GM21367 (cell line): ENCODE results near the gene SLC12A2.
A peak's percentile ranks its signal among the peaks of the same experiment; 100 is the strongest.

Source experiments
- ATAC-seq: cut with Tn5 transposase; IDR thresholded peaks from one replicate; pipeline ENCODE4 v1.9.1; 2021; ENCODE audit not compliant: unreplicated experiment

Gene SLC12A2

DNA sequence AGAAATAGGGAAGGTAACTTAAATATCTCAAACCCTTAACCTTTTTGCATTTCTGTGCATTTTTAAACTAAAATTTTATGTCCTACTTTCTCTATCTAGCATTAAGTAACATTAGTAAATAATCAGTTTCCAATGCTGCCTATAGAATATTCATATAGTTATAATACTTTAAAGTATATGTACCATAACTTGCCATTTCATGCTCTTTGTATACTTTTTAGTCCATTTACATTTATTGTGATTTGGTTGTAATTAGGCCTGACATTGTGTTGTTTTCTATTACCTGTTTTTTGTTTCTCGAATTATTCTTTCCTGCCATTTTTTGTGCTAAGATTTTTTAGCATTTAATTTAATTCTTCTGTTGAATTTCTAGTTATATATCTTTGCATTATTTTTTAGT lies 13.7 kb downstream of the SLC12A2 start:
- ATAC-seq, result no peak

DNA sequence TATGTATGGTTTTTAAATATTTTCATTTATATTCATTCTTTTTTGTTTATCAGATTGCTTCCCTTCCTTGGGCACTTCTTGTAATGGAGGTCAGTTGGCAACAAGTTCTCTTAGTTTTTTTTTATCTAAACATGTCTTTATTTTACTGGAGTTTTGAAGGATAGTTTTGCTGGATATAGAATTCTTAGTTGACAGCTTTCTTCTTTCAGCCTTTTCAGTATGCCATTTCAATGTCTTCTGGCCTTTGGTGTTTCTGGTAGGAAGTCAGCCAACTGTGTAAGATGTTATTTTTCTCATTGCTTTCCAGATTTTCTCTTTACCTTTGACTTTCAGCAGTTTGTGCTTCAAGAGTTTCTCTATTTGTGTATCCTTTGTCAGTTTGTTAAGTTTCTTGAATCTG lies 14.2 kb downstream of the SLC12A2 start:
- ATAC-seq, result no peak

DNA sequence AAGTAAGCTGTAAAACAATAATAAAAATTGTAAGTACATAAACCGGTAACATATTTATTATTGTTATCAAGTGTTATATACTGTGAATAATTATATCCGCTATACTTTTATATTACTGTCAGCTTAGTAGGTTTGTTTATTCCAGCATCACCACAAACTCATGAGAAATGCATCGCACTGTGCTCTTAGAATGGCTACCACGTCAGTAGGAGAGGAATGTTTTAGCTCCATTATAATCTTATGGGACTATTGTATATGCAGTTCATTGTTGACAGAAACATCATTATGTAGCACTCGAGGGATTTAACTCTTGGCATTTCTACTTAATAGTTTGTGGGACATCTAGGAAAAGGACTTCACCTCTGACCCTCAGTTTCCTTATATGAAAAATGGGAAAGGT lies 16.4 kb downstream of the SLC12A2 start:
- ATAC-seq, result no peak

DNA sequence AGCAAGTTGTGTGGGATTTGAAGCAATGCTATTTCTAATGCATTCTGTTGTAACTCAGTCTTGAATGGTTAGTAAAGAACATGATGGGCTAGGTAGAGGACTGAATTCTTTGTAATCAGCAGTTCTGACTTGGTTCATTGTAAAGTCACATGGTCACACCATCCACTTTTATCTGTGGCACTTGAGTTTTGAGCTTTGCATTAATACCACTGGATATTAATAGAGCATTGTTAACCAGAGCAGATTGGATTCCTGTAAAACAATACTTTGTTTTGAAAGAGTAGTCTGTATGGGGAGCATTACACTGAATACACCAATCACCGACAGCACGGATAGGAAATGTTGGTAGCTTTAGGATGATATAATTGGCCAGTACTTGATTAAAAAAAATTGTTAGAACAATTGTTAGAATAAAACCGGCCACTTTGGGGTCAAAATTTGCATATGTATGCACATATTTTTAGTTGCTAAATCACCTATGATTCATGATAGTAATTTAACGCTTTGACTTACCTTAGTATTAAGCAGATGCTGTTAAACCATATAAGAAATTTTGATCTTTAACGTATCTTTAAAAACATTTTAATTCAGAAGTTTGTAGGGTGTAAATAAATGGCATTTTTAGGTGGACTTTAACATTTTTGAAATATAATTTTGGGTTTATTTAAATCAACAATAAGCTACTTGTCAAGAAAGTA lies 17.4 kb downstream of the SLC12A2 start:
- ATAC-seq, result no peak

DNA sequence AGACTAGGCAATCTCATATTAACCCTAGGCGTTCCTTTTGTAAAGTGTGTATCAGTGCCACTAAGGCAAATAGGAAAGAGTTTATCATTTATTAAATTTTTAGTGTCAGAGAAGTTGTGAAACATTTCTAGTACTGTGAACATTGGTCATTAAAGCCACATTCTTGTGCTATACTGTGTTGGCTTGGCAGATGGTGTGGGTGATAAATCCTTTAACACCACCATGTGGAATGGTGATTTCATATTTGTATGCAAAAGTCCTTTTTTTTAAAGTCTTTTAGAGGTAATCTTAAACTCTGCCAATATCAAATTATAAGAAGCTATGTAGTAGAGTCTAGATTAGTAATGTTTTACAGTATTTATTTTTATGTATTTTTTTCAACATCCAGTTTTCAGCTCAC lies 18.1 kb downstream of the SLC12A2 start:
- ATAC-seq, result no peak

DNA sequence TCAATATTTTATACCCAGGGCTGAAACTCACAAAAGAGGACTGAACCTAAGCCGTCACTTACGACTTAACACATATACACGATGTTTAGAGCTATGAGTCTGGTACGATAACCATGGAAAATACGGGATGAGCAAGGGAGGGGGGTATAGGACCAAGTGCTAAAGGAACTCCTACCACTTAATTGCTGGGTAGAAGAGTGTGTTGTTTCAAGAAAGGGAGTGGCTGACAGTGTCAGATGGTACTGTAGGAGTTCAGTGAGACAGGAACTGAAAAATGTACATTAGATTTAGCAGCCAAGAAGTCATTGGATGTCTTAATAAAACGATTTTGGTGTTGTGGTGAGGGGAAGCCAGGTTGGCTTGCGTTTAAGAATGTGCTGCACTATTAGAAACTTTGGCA lies 21.6 kb downstream of the SLC12A2 start:
- peak; percentile 41 for ATAC-seq

DNA sequence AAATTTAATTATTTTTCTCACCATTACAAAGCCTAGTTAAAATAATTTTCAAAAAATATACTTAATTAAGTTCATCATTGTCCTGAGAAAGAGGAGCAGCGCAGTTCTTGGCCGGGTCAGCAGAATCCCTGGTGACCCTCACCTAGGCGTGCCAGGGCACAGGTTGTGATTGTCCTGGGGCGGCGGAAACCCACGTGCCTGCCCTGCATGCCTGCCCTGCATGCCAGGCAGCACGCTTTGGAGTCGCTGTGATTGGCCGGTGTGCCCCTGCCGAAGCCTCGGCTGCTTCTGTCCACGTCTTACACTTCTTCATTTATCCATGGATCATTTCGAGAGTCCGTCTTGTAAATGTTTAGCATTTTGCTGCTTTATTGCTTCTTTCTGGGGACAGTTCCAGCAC lies 25.6 kb downstream of the SLC12A2 start:
- no peak for ATAC-seq

DNA sequence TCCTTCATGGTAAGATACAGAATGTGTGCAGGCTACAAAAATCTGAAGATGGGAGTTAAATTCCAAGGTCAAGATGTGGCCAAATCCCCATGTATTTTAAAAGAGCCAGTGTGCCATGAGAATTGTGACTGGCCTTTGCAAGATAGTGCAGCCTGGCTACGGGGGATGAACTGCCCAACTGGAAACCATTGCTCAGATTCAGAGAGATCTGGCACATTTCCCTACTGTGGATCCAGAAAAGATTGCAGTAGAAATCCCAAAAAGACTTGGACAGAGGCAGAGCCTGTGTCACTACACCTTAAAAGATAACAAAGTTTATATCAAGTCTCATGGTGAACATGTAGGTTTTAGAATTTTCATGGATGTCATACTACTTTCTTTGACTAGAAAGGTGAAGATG lies 26.2 kb downstream of the SLC12A2 start:
- no peak for ATAC-seq

DNA sequence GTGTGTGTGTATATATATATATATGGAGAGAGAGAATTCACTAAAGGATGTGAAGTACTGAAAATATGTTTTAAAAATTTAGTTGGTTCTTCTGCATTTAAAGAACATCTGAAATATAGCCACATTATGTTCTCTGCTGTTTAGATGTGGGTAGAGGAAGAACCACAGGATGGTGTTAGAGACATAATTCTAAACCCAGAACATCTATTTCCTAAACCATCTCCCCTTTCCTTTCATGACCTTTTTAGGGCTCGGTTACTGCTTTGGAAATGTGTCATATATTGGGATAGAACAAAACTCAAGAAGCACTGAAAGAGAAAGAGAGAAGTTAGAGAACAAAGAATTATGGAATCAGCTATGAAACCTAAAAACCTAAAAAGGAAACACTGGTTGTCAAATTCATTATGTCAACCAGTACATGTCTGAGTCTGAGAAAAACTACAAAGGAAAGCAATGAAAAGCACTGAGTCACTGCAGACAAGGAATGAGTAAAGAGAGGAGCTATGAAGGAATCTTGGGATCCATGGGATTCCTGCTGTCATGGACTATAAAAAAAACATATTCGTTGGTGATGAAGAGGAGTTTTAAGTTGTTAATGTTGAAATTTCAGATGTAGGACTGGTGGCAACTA lies 28.4 kb downstream of the SLC12A2 start:
- ATAC-seq, result no peak

DNA sequence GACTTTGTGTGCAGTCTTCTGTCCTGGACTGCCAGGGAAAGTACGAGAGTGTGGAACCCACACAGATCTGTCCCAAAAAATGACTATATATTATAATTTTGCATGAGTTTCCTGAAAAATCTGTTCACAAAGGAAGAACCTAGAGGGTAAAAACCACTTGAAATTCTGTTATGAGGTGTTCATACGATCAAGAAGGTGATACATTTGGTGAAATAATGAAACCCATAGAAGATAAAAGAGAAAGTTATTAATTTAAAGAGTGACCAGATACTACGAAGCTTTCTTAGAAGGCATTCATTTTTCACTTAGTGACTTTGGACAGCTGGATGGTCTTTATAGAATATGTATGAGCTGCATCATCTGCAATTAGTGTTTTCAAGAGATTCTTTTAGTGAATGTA lies 32.9 kb downstream of the SLC12A2 start:
- no peak for ATAC-seq

DNA sequence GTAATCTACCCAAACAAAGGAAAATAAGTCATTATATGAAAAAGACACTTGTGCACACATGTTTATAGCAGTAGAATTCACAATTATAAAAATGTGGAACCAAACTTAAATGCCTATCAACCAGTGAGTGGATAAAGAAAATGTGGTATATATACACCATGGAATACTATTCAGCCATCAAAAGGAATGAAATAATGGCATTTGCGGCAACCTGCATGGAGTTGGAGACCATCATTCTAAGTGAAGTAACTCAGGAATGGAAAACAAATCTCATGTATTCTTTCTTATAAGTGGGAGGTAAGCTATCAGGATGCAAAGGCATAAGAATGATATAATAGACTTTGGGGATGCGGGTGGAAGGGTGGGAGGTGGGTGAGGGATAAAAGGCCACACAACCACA lies 34.6 kb downstream of the SLC12A2 start:
- no peak for ATAC-seq

DNA sequence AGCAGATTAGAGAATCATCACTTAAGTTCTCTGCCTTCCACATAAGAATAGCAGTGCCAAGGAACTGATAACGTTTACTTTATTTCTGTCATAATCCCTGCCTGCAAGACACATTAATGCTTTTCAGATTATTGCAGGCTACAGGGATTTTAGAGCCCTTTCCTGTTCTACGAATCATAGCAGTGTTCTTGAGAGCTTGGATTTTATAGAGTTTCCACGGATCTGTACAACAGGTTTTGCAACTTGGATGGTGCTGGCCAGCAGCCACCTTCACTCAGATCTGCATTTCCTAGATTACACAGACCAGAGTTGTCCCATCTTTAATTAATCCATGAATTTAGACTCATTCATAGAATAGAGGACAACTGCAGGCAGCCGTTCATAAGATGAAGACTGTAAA lies 38.1 kb downstream of the SLC12A2 start:
- no peak for ATAC-seq

DNA sequence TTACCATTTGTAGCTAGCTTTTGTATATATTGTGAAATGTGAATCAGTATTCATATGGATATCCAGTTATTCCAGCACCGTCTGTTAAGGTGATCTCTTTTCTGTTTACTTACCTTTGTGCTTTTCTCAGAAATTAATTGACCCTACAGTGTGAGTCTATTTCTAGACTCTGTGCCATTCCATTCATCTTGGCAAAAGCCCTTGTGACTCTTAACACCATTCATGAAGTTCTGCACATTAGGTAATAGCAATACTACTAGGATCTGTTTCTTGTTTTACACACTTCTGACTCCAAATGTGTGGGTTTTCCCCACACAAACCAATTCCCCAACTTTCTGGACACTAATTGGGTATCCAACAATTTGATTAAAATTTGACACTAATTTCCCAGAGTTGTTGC lies 40.4 kb downstream of the SLC12A2 start:
- no peak for ATAC-seq

DNA sequence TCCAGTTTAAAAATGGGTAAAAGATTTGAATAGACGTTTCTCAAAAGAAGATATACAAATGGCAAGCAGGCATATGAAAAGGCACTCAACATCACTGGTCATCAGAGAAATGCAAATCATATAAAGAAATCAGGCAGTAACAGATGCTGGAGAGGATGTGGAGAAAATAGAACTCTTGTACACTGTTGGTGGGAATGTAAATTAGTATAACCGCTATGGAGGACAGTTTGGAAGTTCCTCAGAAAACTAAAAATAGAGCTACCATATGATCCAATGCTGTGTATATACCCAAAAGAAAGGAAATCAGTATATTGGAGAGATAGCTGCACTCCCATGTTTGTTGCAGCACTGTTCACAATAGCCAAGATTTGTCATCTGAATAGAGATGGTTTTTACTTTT lies 42.7 kb downstream of the SLC12A2 start:
- ATAC-seq, result no peak

DNA sequence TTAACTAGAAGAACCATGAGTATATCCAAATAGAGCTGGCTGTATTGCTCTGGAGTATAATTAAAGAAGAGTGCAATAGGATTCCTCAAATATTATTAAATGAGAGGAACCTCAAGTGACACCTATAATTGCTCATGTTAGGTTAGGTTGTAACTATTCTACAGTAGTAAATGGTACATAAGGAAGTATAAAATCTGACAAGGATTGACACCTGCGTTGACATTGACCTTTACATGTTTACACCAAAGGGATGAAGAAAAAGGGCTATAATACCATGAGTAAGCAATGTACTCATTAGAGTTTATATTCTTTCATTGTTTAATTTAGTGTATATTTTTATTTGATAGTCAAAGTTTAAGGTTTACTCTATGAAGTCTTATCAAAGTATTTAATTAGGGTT lies 48.9 kb downstream of the SLC12A2 start:
- no peak for ATAC-seq

DNA sequence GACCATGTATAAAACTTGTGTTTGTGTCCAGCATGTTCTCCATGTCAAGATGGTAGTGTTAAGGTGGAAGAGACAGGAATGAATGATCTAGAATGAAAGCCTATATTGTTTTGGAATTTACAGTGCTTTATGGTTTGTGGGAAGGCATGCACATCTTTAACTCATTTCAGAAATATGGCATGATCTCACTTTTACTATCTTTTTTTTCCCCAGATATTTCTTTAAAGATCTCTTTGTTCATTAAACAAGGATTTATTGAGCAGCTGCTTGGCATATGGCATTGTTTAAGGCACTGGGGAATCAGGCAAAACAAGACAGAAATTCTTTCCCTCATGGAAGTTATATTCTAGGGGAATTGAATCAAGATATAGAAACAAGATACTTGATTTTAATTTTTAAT lies 51.7 kb downstream of the SLC12A2 start:
- ATAC-seq, result no peak

DNA sequence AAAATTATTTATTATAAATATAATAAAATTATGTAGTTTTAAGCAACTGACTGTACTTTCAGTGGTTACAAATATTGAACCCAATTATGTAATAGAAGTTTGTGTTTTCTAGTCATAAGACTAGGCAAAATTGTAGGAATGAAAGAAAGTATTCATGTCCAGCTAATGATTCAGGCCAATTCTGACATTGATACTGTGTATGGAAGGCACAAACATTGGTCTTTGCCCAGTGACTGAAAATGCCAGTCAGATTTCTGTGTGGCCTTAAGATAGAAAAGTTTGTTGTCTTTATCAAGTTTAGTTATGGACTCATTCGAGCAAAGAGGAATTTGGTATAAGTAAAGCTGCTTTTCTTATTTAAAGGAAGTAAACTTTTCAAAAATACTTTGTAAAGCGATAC lies 60.3 kb downstream of the SLC12A2 start:
- no peak for ATAC-seq

DNA sequence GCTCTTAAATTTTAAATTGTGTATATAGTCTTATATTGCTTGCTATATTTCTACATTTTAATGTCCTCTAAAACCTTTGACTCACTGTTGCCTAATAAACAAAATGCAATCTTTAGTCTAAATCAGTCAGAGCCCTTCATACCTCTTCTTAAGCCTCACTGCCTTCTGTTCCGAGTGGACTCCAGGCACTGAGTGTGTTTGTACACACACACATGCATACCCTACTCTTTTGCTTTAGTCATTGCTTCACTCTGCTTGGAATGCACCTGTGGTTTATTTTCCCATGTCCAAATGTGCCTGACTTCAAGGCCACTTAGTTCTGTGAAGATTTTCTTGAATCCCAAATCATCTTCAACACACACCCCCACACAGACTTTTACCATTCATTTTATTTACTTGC lies 60.9 kb downstream of the SLC12A2 start:
- no peak for ATAC-seq

DNA sequence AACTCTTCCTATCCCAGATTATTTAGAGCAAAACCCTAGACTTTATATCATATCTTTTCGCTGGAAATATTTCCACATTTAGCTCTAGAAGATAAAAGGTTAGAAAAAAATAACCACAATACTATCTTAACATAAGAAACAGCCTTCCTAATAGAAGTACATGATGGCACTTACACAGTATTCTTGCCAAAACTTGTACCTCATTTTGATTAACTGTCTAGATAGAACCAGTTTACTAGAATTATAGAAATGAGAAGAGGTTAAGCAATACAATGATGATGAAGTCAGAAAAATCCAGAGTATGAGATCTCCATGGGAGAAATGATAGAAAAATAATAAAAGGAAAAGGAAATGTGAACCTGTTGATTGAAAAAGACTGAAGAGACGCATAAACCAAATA lies 63.1 kb downstream of the SLC12A2 start:
- no peak for ATAC-seq

DNA sequence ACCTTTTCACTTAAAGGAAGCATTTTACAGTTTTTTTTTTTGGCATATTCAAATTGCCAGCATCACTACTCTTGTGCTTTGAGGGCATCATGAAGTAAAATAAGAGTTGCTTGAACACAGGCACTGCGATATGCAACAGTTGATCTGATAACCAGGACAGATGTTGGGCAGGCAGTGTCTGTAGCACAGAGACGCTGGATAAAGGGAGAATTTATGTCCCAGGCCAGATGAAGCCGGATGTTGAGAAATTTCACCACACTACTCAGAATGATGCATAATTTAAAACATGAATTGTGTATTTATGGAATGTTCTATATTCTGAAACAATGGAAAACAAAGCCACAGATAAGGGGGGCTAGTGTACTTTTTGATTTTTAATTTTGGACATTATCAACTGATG lies 71.4 kb downstream of the SLC12A2 start:
- no peak for ATAC-seq

DNA sequence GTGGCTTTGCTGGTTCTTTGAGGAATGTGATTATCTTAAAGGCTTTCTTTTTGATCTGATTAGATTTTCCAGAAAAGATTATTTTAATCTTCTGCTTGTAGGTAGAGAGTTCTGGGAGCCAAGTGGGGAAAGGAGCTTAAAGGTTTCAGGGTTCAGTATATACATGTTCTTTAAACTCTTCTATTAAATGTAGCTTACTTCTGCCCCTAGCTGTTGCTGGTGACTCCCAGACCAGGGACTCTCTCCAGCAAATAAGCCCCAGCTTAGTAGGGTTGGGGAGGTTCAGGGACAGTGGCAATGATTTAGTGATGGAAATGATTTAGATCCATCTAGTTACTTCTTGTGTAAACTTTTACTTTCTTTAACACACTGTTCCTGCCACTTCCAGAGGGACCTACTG lies 72.2 kb downstream of the SLC12A2 start:
- ATAC-seq, result no peak

DNA sequence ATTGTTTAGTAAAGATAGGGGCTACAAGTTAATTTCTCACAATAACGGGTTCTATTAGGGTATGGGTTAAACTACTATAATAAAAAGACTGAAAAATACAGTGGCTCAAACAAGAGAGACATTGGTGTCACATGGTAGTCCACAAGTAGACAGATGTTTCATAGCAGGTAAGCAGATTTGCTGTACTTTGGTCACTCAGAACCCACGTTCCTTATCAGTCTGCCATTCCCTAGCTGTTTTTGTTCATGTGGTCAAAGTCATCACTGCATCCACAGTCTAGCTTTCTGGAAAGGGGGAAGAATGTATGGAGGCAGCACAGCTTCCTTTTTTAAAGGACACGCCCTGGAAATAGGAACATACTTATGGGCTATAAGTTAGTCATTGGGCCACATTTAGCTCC lies 73.0 kb downstream of the SLC12A2 start:
- no peak for ATAC-seq

DNA sequence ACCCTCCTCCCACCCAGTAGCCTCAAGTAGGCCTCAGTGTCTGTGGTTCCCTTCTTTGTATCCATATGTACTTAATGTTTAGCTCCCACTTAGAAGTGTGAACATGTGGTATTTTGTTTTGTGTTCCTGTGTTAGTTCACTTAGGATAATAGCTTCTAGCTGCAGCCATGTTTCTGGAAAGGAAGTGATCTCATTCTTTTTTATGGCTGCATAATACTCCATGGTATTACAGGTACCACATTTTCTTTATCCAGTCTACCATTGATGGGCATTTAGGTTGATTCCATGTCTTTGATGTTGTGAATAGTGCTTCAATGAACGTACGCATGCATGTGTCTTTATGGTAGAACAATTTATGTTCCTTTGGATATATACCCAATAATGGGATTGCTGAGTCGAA lies 74.8 kb downstream of the SLC12A2 start:
- no peak for ATAC-seq
